Epithelial cell of prostate (primary cell): ENCODE data around the gene ZNF575.
"Not testable (repeated sequence)": the region's sequence is repeated elsewhere in the genome, so short reads cannot be mapped to it uniquely, and the experiment has no call there.

Experiments
- DNase-seq: peaks from one replicate; pipeline ENCODE4 v3.0.0-alpha.2; 2011; ENCODE audit warnings: low read depth, low spot score
- H3K27ac ChIP-seq: fragments of 450-650 bp; 2 replicates; pipeline ENCODE4 v1.5.1; 2017; ENCODE audit warnings: mild to moderate bottlenecking

Gene ZNF575

DNA sequence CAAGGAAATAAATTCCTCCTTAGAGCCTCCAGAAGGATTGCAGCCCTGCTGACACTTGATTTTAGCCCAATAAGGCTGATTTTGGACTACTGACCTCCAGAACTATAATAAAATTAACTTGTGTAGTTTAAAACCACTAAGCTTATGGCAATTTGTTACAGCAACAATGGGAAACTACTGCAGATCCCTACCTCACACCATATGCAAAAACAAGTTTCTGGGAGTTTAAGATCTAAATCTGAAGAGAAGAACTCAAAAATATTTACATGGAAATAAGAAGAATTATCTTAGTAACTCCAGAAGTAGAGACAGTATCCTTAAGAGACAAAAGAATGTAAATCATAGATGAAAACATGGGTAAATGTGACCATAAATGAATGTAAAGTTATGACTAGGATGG lies 5.9 kb downstream of the ZNF575 start:
- no peak overlapping the region for H3K27ac ChIP-seq
- no peak for DNase-seq

DNA sequence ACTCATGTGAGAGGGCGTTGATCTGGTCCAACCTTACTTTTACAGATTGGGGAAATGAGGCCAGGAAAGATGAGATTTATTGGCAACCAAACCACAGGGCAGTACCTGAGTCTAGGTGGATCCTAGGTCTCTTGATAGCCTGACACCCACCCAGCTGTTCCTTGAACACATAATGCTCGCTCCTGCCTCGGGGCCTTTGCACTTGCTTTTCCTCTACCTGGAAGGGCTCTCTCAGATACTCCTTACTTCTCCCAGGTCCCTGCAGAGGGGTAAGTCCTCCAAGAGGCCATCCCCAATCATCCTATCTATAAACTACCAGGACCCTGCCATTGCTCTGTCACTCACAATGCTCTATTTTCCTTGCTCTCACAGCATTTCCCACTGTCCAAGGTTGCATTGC lies 7.4 kb downstream of the ZNF575 start:
- no peak for DNase-seq
- no peak overlapping the region for H3K27ac ChIP-seq

DNA sequence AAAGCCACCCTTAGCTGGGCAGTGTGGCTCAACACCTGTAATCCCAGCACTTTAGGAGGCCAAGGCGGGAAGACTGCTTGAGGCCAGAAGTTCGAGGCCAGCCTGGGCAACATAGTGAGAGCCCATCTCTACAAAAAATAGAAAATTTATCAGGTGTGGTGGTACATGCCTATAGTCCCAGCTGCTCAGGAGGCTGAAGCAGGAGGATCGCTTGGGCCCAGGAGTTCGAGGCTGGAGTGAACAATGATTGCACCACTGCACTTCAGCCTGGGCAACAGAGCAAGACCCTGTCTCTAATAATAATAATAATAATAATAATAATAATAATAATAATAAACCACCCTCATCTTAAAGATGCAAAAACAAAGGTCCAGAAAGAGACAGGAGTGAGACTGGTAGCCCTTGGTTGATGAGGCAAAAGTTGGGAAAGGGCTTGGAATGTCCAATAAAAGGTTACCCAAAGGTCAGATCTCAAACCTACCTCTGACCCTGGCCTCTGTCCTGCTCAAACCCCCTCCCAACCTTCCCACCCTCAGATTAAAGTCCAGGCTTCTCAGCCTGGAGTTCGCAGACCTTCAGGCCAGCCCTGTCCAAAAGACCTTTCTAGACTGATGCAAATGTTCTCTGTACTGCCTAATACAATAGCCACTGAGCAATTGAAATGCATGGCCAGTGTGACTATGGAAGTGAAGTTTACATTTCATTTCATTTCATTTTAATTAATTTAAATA lies 9.1 kb downstream of the ZNF575 start:
- DNase-seq, result no peak
- no peak overlapping the region for H3K27ac ChIP-seq

DNA sequence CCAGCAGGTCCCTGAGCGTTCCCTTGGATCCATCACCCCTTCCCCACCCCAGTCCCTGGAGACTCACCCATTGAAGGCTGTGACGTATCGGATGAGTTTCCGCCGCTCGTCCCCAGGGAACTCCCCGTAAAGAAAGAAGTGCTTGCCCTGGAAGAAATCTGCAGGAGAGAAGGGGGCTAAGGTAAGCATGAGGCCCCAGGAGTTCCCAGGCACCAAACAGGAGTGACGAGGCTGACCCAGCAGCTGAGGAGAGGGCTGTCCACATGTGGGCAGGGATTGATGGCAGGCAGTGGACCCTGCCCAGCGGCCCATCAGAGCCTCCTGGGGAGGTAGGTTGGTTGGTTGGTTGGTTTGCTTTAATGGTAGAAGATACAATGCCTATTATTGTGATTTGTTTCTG lies 11.1 kb downstream of the ZNF575 start:
- no peak for DNase-seq
- no peak overlapping the region for H3K27ac ChIP-seq

DNA sequence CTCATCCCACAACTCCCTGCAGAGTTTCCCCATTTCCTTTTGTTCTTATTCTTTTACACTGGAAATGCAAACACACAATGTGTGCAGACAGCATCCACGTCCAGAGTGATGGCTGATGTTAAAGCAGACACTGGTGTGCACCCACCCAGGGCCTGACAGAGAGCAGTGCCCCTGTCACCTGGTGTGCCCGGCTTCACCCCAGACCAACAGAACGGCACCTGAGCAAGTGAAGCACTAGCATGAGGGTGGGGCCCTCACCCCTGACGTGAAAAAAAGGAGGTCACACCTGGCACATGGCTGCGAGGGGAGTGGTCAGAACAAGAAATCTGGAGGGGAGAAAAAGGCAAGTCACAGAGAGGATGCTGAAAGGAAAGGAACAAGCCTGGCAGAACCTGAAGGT lies 12.3 kb downstream of the ZNF575 start:
- H3K27ac ChIP-seq, result no peak overlapping the region
- DNase-seq, result no peak

DNA sequence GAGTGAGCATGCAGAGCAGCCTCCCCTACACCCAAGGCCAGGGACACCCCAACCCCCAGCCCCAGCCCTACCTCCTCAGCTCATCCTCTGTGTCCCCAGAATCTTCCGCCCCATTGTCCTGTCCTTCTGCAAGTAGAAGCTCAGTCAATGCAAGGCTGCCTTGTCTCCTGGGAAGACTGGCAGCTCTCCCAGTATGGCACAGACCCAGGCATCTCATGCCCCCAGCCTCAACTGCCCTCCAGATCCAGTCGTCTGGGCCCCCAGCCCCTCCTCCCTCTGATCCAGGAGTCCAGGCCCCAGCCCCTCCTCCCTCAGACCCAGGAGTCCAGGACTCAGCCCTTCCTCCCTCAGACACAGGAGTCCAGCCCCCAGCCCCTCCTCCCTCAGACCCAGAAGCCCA lies 13.0 kb downstream of the ZNF575 start:
- no peak overlapping the region for H3K27ac ChIP-seq
- no peak for DNase-seq

DNA sequence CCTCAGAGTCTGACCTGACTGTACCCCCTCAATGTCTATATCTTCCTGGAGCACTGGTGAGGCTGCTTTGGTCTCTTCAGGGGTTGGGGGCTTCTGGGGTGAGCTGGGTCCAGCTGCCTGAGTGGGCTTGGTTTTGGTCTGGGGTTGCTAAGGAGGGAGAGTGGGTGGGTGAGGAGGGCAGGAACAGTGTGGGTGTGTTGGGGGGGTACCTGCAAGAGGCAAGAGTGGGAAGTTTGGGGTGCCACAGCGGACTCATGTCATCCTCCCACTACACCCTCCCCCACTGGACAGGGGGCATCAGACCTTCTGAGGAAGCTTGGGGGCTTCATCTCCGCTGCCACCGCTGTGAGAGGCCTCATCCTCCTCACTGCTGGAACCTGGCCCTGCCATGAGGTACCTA lies 13.6 kb downstream of the ZNF575 start:
- DNase-seq, result no peak
- H3K27ac ChIP-seq, result no peak overlapping the region

DNA sequence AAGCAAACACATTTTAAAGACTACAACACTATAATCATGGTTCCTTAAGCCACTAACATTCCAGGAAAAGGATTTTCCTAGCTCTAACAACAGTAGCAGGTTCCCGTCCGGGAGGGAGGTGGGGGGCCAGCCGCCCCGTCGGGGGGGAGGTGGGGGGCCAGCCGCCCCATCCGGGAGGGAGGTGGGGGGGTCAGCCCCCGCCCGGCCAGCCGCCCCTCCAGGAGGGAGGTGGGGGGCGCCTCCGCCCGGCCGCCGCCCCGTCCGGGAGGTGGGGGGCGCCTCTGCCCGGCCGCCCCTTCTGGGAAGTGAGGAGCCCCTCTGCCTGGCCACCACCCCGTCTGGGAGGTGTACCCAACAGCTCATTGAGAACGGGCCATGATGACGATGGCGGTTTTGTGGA lies 14.9 kb downstream of the ZNF575 start:
- not testable (repeated sequence) for H3K27ac ChIP-seq, DNase-seq

DNA sequence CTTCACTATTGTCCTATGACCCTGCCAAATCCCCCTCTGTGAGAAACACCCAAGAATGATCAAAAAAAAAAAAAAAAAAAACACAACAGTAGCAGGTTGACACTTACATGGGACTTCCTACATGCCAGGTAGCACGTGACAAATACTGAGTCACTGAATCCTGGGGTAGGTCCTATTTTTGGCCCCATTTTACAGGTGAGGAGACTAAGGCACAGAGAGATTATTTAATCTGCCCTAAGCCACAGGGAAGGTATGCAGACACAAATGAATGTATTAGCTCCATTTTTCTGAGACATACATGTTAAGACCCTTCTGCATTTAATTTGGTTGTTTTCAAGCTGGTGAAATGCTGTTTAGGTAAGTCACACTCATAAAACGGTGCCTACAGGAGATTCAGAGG lies 15.7 kb downstream of the ZNF575 start:
- no peak for DNase-seq
- H3K27ac ChIP-seq, result no peak overlapping the region

DNA sequence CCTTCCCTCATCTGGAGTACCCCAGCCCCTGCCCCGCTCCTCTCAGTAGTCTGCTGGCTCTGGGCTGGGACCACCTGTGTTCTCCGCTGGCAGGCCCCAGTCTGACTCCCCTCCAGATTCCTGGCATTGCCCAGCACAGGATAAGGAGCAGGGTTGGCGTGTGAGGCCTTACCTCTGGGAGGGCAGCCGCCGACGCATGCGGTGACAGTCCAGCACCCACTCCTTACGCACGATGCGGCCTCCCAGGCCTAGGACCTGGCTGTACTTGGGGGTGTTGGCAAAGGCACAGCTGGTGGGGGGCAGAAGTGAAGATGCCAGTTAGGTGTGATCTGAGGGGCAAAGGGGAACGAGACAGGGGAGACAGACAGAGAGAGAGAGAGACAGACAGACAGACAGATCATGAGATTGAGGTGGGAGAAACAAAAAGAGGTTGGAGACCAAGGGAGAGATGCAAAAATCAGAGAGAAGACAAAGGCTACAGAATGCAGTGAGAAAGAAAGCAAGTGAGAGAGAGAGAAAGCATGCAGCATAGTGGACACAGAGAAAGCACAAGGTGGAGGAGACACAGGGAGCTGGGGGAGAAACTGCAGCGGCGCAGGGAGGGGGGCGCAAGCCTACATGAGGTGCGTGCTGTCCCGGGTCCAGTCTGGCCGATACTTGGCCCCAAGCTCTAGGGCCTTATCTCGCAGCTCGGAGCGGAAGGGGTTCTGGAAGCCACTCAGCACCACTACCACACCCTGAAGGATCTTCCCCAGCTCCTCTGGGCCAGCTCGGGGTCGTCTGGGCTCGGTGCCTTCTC lies 18.6 kb downstream of the ZNF575 start:
- H3K27ac ChIP-seq, result no peak overlapping the region
- DNase-seq, result no peak

DNA sequence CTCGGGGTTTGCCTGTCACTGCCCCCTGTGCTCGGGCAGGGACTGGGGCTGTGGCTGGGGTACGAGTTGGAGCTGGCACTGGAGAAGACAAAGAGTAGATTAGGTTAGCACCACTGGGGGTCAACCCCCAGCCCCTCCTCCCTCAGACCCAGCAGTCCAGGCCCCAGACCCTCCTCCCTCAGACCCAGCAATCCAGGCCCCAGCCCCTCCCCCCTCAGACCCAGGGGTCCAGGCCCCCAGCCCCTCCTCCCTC lies 19.1 kb downstream of the ZNF575 start:
- no peak for DNase-seq
- no peak overlapping the region for H3K27ac ChIP-seq

DNA sequence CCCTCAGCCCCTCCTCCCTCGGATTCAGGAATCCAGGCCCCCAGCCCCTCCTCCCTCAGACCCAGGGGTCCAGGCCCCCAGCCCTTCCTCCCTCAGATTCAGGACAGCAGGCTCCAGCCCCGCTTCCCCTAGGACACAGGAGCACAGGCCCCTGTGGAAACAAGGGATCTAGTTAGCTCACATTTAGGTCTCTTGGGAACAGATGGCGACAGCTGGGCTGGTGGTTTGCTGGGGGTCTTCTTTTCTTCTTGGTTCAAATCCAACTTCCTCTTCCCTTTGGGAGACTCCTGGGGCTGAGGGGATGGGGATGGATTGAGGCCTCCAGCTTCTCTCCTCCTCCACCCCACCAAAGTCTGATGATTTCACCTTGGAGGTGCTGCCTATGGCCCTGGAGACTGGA lies 19.6 kb downstream of the ZNF575 start:
- H3K27ac ChIP-seq, result no peak overlapping the region
- DNase-seq, result no peak

DNA sequence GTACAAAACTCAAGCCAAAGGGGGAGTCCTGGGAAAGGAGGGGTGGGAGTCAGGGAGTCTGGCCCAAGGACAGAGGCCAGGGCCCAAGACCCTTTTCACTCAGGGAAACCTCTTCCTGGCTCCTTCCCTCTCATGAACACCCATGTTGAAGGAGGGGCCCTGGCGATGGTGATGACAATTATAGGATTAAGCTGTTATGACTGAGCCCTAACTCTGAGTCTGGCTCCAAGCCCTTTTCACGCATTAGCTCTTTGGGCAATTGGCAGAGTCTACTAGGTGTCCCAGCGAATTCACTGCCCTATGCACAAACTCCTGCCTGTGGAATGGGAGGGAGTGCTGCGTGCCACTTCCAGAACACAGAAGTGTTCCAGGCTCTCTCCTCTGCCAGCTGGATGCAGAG lies 20.7 kb downstream of the ZNF575 start:
- no peak overlapping the region for H3K27ac ChIP-seq
- no peak for DNase-seq

DNA sequence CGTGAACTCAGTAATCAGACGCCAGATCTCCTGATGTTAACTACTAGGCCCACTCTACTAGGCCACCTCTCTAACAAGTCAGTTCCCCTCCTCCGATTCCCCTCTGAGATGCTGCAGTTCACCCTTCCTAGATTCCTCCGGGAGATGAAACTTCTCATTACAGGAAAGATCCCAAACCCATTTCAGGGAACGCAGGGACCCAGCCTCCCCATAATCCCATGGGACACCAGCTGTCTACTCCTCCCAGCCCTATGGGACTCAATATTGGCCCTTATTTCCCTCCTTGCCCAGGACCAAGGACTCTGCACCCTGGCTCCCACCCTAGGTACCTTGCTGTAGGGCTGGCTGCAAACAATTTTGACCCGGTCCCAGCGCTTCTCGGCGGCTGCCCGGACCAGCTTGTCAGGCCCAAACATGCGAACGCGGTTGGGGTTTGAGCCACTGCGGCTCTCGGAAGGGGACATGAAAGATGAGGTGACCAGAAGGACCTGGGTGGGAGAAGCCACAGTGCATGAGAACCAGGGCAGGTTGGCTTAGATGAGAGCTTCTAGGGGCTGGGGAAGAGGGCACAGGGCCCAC lies 21.4 kb downstream of the ZNF575 start:
- H3K27ac ChIP-seq, result no peak overlapping the region
- no peak for DNase-seq

DNA sequence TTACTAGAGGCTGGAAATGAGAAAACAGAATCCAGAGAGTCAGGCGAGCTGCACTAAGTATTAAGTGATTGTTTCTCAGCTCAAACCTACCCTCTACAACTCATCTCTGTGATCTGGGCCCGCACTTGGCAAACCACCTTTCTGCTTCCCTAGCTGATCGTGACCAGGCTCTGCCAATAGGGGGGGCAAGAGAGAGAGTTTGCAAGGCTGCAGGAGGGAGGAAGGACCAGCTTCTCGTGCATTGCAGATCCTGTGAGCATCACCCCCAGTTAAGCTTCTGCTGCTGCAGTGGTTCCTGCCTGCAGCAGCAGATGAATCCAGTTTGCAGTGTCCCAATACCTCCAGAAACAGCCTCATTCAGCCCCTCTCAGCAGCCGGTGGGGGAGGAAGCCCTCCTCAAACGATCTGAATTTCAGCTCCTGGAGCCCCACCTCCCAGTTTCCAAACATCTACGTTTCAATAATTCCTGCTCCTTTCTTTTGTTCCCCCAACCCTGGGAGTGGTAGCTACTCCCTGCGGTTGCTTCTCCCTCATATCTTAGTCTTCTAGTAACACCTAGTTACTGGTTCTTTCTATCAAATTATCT lies 22.3 kb downstream of the ZNF575 start:
- H3K27ac ChIP-seq, result no peak overlapping the region
- DNase-seq, result no peak

DNA sequence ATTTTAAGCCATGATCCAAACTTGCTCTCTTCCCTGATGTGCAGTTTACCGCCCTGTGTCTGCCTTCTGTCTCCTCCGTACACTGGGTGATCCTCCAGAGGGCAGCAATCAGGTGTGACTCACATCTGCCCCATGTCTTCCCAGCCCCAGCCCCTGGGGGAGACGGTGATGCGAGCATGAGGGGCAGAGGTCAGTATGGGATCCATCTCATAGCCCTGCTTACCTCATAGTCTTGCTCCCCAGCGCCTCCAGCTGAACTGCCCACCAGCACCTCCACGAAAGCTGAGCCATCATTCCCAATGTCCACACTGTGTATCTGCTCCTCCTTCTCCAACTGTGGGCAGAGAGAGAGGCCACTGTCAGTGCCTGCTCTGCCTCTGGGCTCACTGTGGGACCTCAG lies 27.7 kb downstream of the ZNF575 start:
- no peak for DNase-seq
- H3K27ac ChIP-seq, result no peak overlapping the region

DNA sequence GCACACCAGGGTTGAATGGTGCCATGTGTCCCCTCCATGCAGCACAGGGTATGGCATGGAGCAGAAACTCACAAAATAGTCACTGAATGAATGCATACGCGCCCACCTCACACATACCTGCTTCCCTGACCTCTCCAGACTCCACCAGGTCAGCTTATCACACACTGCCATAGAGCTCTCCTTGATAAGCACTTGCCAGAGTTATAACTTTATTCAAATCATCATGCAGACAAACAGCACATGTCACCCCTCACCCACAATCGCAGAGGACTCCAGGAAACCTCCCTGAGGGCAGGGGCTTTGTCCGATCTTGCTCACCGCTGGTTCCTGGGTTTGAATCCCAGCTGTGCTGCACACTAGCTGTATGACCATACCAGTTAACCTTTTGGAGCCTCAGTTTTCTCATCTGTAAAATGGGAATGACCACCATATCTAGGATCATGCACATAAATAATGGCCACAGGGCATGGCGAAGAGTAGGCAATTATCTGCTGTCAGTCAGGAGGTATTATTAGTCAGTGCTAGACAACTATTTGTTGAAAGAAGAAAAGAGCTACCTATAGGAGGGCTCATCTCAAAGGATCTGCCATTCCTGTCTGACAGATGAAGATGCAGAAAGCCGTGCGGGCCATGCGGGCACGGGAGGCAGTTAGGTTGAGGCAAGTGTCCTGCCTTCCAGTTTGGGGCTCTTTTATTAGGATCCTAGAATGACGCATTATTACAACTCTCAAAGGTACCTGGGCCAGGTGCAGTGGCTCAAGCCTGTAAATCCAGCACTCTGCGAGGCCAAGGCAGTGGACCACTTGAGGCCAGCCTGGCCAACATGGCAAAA lies 28.4 kb downstream of the ZNF575 start:
- no peak overlapping the region for H3K27ac ChIP-seq

DNA sequence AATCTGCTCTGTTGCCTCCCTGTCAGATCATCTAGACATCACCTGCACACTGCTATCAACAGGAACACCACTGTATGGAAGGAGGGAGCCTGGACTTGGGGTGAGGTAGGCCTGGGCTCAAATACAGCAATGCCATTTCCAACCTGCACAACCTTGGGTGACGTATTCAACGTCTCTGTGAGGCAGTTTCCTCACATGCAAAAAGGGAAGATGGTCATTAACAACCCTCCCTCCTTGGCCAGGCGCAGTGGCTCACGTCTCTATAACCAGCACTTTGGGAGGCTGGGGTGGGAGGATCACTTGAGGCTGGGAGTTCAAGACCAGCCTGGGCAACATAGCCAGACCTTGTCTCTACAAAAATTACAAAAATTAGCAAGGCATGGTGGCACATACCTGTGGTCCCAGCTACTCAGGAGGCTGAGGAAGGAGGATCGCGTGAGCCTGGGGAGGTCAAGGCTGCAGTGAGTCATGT lies 29.3 kb downstream of the ZNF575 start:
- peak overlapping the region; percentile 50 for H3K27ac ChIP-seq
- DNase-seq, result no peak

More for the DNA sequence above, 28.4 kb downstream of the ZNF575 start:
- DNase-seq, result no peak

DNA sequence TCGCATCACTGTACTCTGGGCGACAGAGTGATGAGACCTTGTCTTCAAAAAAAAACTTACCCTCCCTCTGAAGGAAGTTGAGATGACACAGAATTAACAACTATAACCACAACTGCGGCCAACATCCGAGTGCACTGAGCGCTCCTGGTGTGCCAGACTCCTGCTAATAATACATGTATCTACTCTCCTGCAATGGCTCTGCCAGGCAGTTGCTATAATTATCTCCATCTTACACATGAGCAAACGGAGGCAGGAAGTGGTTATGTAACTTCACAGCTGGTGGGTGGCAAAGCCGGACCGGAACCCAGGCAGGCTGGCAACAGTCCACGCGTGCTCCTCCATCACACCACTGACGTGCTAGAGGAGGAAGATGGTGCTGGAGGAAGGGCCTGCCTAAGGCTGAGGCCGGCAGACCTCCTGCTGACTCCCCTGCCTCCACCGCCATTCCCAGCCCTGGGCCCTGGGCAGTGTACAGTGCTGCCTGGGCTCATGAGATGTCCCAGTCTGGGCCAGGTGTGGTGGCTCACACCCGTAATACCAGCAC lies 29.8 kb downstream of the ZNF575 start:
- peak overlapping the region; percentile 50 for H3K27ac ChIP-seq
- DNase-seq, result no peak

DNA sequence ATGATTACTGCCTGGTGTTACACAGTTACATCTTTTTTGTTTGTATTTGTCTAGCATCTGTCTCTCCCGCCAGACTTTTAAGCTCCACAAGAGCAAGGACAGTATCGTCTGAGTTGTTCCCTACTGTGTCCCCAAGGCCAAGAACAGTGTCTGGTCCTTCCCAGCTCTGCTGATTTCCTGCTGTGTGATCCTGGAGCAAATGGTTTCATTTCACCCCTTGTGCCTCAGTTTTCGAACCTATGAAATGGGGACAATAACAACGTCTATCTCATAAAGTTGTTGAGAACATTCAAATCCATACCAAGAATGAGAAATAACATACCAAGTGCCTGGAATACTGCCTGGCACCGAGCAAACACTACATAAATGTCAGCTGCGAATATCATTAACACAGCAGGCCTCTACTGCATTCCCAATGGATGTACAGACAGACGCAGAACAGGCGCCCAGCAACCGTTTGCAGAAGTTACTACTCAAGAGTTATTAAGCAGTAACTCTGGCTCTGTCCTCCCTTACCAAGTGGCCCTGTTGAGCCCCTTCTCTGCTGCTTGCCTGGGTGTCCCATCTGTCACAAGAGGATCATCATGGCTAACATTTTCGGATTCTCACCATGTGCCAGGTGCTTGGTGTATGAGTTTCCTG lies 30.9 kb downstream of the ZNF575 start:
- H3K27ac ChIP-seq, result no peak overlapping the region
- no peak for DNase-seq
